H1 (cell line): ENCODE measurements around the gene PPIF. TPM values are rescaled to one million over a fixed set of nuclear protein-coding genes. Genes with fewer than 3 reads are reported as not detected.

Source experiments
- CTCF ChIA-PET: fragments of 300-600 bp; sonication (Branson Sonifier 250); formaldehyde crosslinking; loops from one replicate; lab custom pipeline; 2021; ENCODE audit not compliant: partially characterized antibody; lab: Charles Lee
- POLR2A ChIA-PET: fragments of 300-600 bp; sonication (Branson Sonifier 250); formaldehyde crosslinking; loops from one replicate; lab custom pipeline; 2021; ENCODE audit warnings: inconsistent platforms; ENCODE audit not compliant: partially characterized antibody; lab: Charles Lee
- DNase-seq, 2 experiments: peaks; one replicate each; pipeline versions ENCODE4 v3.0.0 to v3.0.0-alpha.2; 2010 to 2022; ENCODE audit warnings: low spot score in 2 of 2, low read depth in 1 of 2, mixed read lengths in 1 of 2
- FAIRE-seq: peaks from 2 replicates; lab custom pipeline; 2011; peaks lifted over from hg19 to GRCh38; lab: Jason Lieb, UNC
- H2AFZ ChIP-seq: 2 replicates; pipeline ENCODE4 v1.8.1; 2012; ENCODE audit warnings: low read length, inconsistent platforms
- H2AK5ac ChIP-seq: 2 replicates; pipeline ENCODE4 v1.6.1; 2013; ENCODE audit warnings: low read depth, low read length
- H2BK120ac ChIP-seq: replicated peaks from 2 replicates; pipeline ENCODE3; 2013; ENCODE audit warnings: low read depth, low read length, inconsistent platforms
- H2BK12ac ChIP-seq: 2 replicates; pipeline ENCODE4 v1.6.1; 2013; ENCODE audit warnings: low read depth, low read length
- H2BK15ac ChIP-seq: 2 replicates; pipeline ENCODE4 v1.6.1; 2013; ENCODE audit warnings: low read length
- H2BK20ac ChIP-seq: 2 replicates; pipeline ENCODE4 v1.6.1; 2013; ENCODE audit warnings: low read length
- H2BK5ac ChIP-seq: 2 replicates; pipeline ENCODE4 v1.6.1; 2013; ENCODE audit warnings: low read depth, low read length
- H3K14ac ChIP-seq: 2 replicates; pipeline ENCODE4 v1.6.1; 2013; ENCODE audit warnings: inconsistent platforms; ENCODE audit not compliant: insufficient read length
- H3K18ac ChIP-seq: 2 replicates; pipeline ENCODE4 v1.6.1; 2013; ENCODE audit warnings: low read length; ENCODE audit errors: extremely low read depth
- H3K23ac ChIP-seq: 2 replicates; pipeline ENCODE4 v1.6.1; 2013; ENCODE audit warnings: inconsistent platforms; ENCODE audit not compliant: insufficient read length
- H3K23me2 ChIP-seq: 2 replicates; pipeline ENCODE4 v1.6.1; 2013; ENCODE audit warnings: low read depth, low read length
- H3K27ac ChIP-seq: 2 replicates; pipeline ENCODE4 v1.6.1; 2011; ENCODE audit warnings: low read depth, low read length, inconsistent platforms
- H3K27me3 ChIP-seq, 4 experiments: replicated peaks in 1 of 4; 1 replicate in 1 of 4; 2 replicates in 3 of 4; pipeline versions ENCODE4 v1.6.1 to v1.8.1; 2011 to 2013; ENCODE audit warnings: low read length in 3 of 4, mild to moderate bottlenecking in 3 of 4, inconsistent platforms in 2 of 4, mixed read lengths in 2 of 4, moderate library complexity in 1 of 4; ENCODE audit not compliant: control insufficient read depth in 3 of 4, insufficient read depth in 3 of 4; ENCODE audit errors: extremely low read depth in 1 of 4
- H3K36me3 ChIP-seq, 4 experiments: 2 replicates each; pipeline versions ENCODE4 v1.6.1 to v1.8.1; 2011 to 2013; ENCODE audit warnings: mild to moderate bottlenecking in 4 of 4, low read length in 3 of 4, moderate library complexity in 2 of 4, control low read depth in 1 of 4, inconsistent platforms in 1 of 4; ENCODE audit not compliant: insufficient read depth in 4 of 4, control insufficient read depth in 2 of 4
- H3K4ac ChIP-seq: replicated peaks from 2 replicates; pipeline ENCODE3; 2013; ENCODE audit warnings: low read length, low read depth, mixed read lengths, inconsistent platforms; ENCODE audit not compliant: insufficient read length
- H3K4me1 ChIP-seq, 4 experiments: replicated peaks in 1 of 4; 1 replicate in 1 of 4; 2 replicates in 3 of 4; pipeline versions ENCODE4 v1.6.1 to v1.8.1; 2011 to 2013; ENCODE audit warnings: low read length in 3 of 4, inconsistent platforms in 2 of 4, mixed read lengths in 1 of 4; ENCODE audit not compliant: insufficient read depth in 4 of 4, control insufficient read depth in 3 of 4
- H3K4me2 ChIP-seq, 2 experiments: 2 replicates each; pipeline versions ENCODE4 v1.6.1 to v1.8.1; 2011 to 2013; ENCODE audit warnings: low read depth in 2 of 2, low read length in 2 of 2, control low read depth in 1 of 2, inconsistent platforms in 1 of 2, mild to moderate bottlenecking in 1 of 2; ENCODE audit not compliant: insufficient read depth in 1 of 2
- H3K4me3 ChIP-seq, 4 experiments: fragments of 200-600, 300-600 bp in 1 of 4; sonication (generic), shearing (Covaris generic), sonication (Bioruptor Twin) in 1 of 4; 2 replicates each; pipeline versions ENCODE4 v1.5.1 to v1.8.1; 2011 to 2016; ENCODE audit warnings: low read length in 4 of 4, low read depth in 3 of 4, control low read depth in 2 of 4, inconsistent platforms in 2 of 4, mild to moderate bottlenecking in 2 of 4, mixed read lengths in 1 of 4, moderate library complexity in 1 of 4; ENCODE audit not compliant: insufficient read depth in 2 of 4; ENCODE audit errors: extremely low read depth in 1 of 4
- H3K56ac ChIP-seq: replicated peaks from 2 replicates; pipeline ENCODE3; 2013; ENCODE audit warnings: low read depth, mild to moderate bottlenecking, mixed read lengths, low read length, inconsistent platforms; ENCODE audit not compliant: insufficient read length
- H3K79me1 ChIP-seq: 2 replicates; pipeline ENCODE4 v1.6.1; 2013; ENCODE audit warnings: low read depth, low read length, control low read depth
- H3K79me2 ChIP-seq, 2 experiments: 2 replicates each; pipeline versions ENCODE4 v1.6.1 to v1.8.1; 2012 to 2013; ENCODE audit warnings: low read length in 2 of 2, mild to moderate bottlenecking in 2 of 2, inconsistent platforms in 1 of 2; ENCODE audit not compliant: insufficient read depth in 2 of 2, control insufficient read depth in 1 of 2
- H3K9ac ChIP-seq, 4 experiments: replicated peaks in 1 of 4; 1 replicate in 1 of 4; 2 replicates in 3 of 4; pipeline versions ENCODE4 v1.6.1 to v1.8.1; 2011 to 2013; ENCODE audit warnings: low read depth in 3 of 4, low read length in 3 of 4, control low read depth in 2 of 4, mild to moderate bottlenecking in 2 of 4, moderate library complexity in 2 of 4, inconsistent platforms in 1 of 4; ENCODE audit errors: extremely low read depth in 1 of 4
- H3K9me3 ChIP-seq, 2 experiments: 2 replicates each; pipeline versions ENCODE4 v1.6.1 to v1.8.1; 2012 to 2013; ENCODE audit warnings: mild to moderate bottlenecking in 2 of 2, moderate library complexity in 2 of 2, control low read depth in 1 of 2, inconsistent platforms in 1 of 2, low read depth in 1 of 2, low read length in 1 of 2, mixed read lengths in 1 of 2; ENCODE audit not compliant: insufficient read depth in 2 of 2
- H4K20me1 ChIP-seq, 2 experiments: replicated peaks in 1 of 2; 2 replicates each; pipeline versions ENCODE3 to v1.8.1; 2011 to 2013; ENCODE audit warnings: inconsistent platforms in 2 of 2, low read length in 2 of 2, mild to moderate bottlenecking in 1 of 2; ENCODE audit not compliant: insufficient read depth in 2 of 2, control insufficient read depth in 1 of 2
- H4K5ac ChIP-seq: 2 replicates; pipeline ENCODE4 v1.6.1; 2013; ENCODE audit warnings: low read length, low read depth, mixed read lengths, inconsistent platforms; ENCODE audit not compliant: insufficient read length
- H4K8ac ChIP-seq: 2 replicates; pipeline ENCODE4 v1.8.0; 2013; ENCODE audit warnings: mild to moderate bottlenecking, moderate library complexity, low read length, inconsistent platforms; ENCODE audit not compliant: insufficient read depth; ENCODE audit errors: extremely low read depth
- H4K91ac ChIP-seq: replicated peaks from 2 replicates; pipeline ENCODE3; 2013; ENCODE audit warnings: low read length, mixed read lengths, inconsistent platforms; ENCODE audit not compliant: insufficient read length
- ASH2L ChIP-seq: fragments of 200-600, 300-600 bp; sonication (generic); IDR thresholded peaks from one replicate; pipeline ENCODE4 v1.7.1; 2017; ENCODE audit warnings: low read length
- CHD2 ChIP-seq: IDR thresholded peaks from 2 replicates; pipeline ENCODE4 v1.6.1; 2012; ENCODE audit warnings: low read length, improper control_type of control experiment
- EGR1 ChIP-seq: IDR thresholded peaks from 2 replicates; pipeline ENCODE4 v1.6.1; 2011; ENCODE audit warnings: low read depth, low read length, borderline replicate concordance
- EZH2 ChIP-seq: fragments of 200-600 bp; sonication (generic); IDR thresholded peaks from 2 replicates; pipeline ENCODE4 v1.7.1; 2012; ENCODE audit warnings: low read depth, mild to moderate bottlenecking, moderate library complexity, low read length, inconsistent platforms; ENCODE audit not compliant: severe bottlenecking
- HDAC2 ChIP-seq, 2 experiments: fragments of 300-600 bp in 1 of 2; sonication (generic) in 1 of 2; IDR thresholded peaks; 2 replicates each; pipeline ENCODE4 v1.6.1; 2011 to 2012; ENCODE audit warnings: low read depth in 2 of 2, low read length in 2 of 2, mild to moderate bottlenecking in 2 of 2, moderate library complexity in 2 of 2, borderline replicate concordance in 1 of 2, inconsistent platforms in 1 of 2
- KDM1A ChIP-seq: fragments of 200-600, 300-600 bp; sonication (generic); IDR thresholded peaks from 2 replicates; pipeline ENCODE4 v1.7.1; 2016; ENCODE audit warnings: mild to moderate bottlenecking, low read length, borderline replicate concordance
- KDM5A ChIP-seq: fragments of 200-600 bp; IDR thresholded peaks from 2 replicates; pipeline ENCODE4 v1.7.1; 2012; ENCODE audit warnings: mild to moderate bottlenecking, low read length, inconsistent platforms, mixed read lengths
- PHF8 ChIP-seq: fragments of 200-600 bp; sonication (generic); conservative IDR thresholded peaks from 2 replicates; pipeline ENCODE4 v1.7.1; 2012; ENCODE audit warnings: low read depth, mild to moderate bottlenecking, inconsistent platforms, low read length, moderate library complexity
- RBBP5 ChIP-seq: IDR thresholded peaks from 2 replicates; pipeline ENCODE4 v1.7.1; 2012; ENCODE audit warnings: low read depth, mild to moderate bottlenecking, inconsistent platforms, low read length, moderate library complexity, borderline replicate concordance
- SP1 ChIP-seq: IDR thresholded peaks from 2 replicates; pipeline ENCODE4 v1.6.1; 2011; ENCODE audit warnings: low read depth, low read length
- TCF12 ChIP-seq: IDR thresholded peaks from 2 replicates; pipeline ENCODE4 v1.6.1; 2011; ENCODE audit warnings: low read depth, mild to moderate bottlenecking, low read length
- ZNF274 ChIP-seq: IDR thresholded peaks from 2 replicates; pipeline ENCODE4 v1.7.0; 2012; ENCODE audit warnings: low read length, borderline replicate concordance; ENCODE audit errors: extremely low read depth
- WGBS, 2 experiments: shearing (Covaris generic) in 1 of 2; methylation state at CpG; one replicate each; pipeline versions ENCODE4 v1.1.6 to v1.1.7; 2013 to 2015; ENCODE audit warnings: low lambda C conversion rate in 2 of 2, mixed read lengths in 2 of 2, inconsistent platforms in 1 of 2, low coverage in 1 of 2, missing lambda C conversion rate in 1 of 2; ENCODE audit not compliant: insufficient replicate concordance in 2 of 2, insufficient coverage in 1 of 2, insufficient read length in 1 of 2; ENCODE audit errors: extremely low coverage in 1 of 2, missing lambda C conversion rate in 1 of 2; 5-methylcytosine and 5-hydroxymethylcytosine counted together
- polyA plus RNA-seq, 7 experiments: library from polyadenylated mRNA; depleted of rRNA in 3 of 7; stranded (reverse) in 5 of 7; unstranded in 2 of 7; fragments of >200 nt in 5 of 7; fragments of 200-250 nt in 2 of 7; gene quantifications; 1 replicate in 5 of 7; 2 replicates in 1 of 7; 4 replicates in 1 of 7; pipeline versions ENCODE4 v1.2.1 to v1.2.3, GENCODE V29; 2011 to 2013; ENCODE audit warnings: missing spikeins in 2 of 7, mixed read lengths in 2 of 7
- total RNA-seq: library from RNA; stranded (reverse); fragmentation: NEBNext Ultra II Directional; extraction: Animal tissue kit (Norgen Biotek cat#: 25700); gene quantifications from 2 replicates; pipeline ENCODE4 v1.2.1, GENCODE V29; 2021
- TF ChIP-seq, protein P1 (sequence below): IDR thresholded peaks from 2 replicates; pipeline ENCODE4 v1.6.1; 2012; ENCODE audit warnings: inconsistent platforms

Gene PPIF
- total and polyA plus RNA-seq, 2 of the 8 experiments (the other 6 are each of a cell fraction or from before 2014, with no cell fraction given): 70.2 to 77.6 TPM

DNA sequence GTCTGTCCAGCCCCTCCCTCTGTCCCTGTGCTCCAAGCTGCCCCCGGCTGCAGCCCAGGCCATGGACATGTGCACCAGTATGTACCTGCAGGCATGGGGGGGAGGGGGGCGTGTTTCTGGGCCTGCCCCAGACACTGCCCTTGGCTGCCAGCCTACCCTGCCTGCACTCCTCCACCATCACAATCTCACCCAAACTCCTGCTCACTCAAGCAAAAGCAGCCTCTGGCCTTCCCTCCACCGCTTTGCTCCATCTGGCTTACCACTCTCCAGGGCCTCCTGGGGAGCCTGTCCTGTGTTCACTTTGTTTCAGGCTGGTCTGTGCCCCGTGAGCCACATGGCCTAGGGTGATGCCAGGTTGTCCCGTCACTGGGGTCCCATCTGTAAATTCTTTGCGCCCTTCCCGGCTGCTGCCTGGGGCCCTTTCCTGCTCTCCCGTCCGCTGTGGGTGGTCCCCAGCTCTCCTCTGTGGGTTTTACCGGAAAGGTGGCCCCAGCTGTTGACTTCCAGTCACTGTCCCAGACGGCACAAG lies 33.3 kb upstream of the PPIF start:
- Histone ChIP-seq H3K4me2 (no peak overlapping the region), H3K14ac (no peak overlapping the region), H3K4me1 (peaks cover 4 to 23% (median 17%) of the 10 kb centered on the region in 4 experiments), H3K36me3 (peaks cover 0 to 7% (median 0%) of the 10 kb centered on the region in 4 experiments; a peak in 2 of 8 replicates), H3K79me1 (no peaks in the 10 kb centered on the region), H2BK12ac (no peak overlapping the region), H2BK15ac (no peak overlapping the region), H3K23ac (no peak overlapping the region), H2BK120ac (no peak overlapping the region), H4K8ac (no peak overlapping the region; the same call in 1 of the 2 replicates), H3K9ac (no peak overlapping the region), H4K5ac (no peak overlapping the region), H2BK5ac (no peak overlapping the region), H3K18ac (no peak overlapping the region), H3K27ac (no peak overlapping the region), H3K4me3 (no peak overlapping the region), H3K56ac (no peak overlapping the region), H2BK20ac (no peak overlapping the region), H3K4ac (no peak overlapping the region), H3K23me2 (no peaks in the 10 kb centered on the region; the same call in 1 of the 2 replicates), H2AK5ac (0 out of 2 replicates have a peak overlapping the region, but pooled peaks have one; percentile 13), H3K27me3 (no peaks in the 10 kb centered on the region), H3K79me2 (no peaks in the 10 kb centered on the region), H3K9me3 (no peaks in the 10 kb centered on the region), H2AFZ (no peak overlapping the region), H4K91ac (no peak overlapping the region), H4K20me1 (peaks cover 0 to under 1% of the 10 kb centered on the region in 2 experiments)
- FAIRE-seq: no peak
- DNase-seq: no peak
- WGBS, 2 experiments: 87% methylated on average over 11 of the region's 11 CpGs; no CpG with 5 or more reads in 1 of the 2 experiments
- ChIA-PET POLR2A (interaction anchor here (1.8 kb wide), 1 partner anchor 28 kb away, joined by 4 read pairs; no protein-coding TSS in a partner anchor), CTCF (interaction anchor here (1.1 kb wide), 1 partner anchor 9 kb away, joined by 3 read pairs; no protein-coding TSS in a partner anchor)
- TF ChIP-seq KDM5A (no peak), EGR1 (no peak), EZH2 (no peak), HDAC2 (IDR thresholded peaks at IDR 0.05; ENCODE audit: borderline replicate concordance in 1 of 2, low read depth in 2 of 2, low read length in 2 of 2) (no peak), KDM1A (no peak), RBBP5 (no peak), CHD2 (no peak), ASH2L (no peak), SP1 (no peak), TCF12 (no peak), PHF8 (no peak), ZNF274 (no peak)
- TF ChIP-seq, protein P1, sequence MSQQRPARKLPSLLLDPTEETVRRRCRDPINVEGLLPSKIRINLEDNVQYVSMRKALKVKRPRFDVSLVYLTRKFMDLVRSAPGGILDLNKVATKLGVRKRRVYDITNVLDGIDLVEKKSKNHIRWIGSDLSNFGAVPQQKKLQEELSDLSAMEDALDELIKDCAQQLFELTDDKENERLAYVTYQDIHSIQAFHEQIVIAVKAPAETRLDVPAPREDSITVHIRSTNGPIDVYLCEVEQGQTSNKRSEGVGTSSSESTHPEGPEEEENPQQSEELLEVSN: no peak
